ENCODE data around the gene SPTAN1. TPM values are rescaled to one million over a fixed set of nuclear protein-coding genes. Genes with fewer than 3 reads are reported as not detected.

The SPTAN1 gene
- total RNA-seq, 3 donors from 2014 or later (not counting 1 experiment from before 2014, with no cell fraction given): 301 to 420 (median 400) TPM

DNA sequence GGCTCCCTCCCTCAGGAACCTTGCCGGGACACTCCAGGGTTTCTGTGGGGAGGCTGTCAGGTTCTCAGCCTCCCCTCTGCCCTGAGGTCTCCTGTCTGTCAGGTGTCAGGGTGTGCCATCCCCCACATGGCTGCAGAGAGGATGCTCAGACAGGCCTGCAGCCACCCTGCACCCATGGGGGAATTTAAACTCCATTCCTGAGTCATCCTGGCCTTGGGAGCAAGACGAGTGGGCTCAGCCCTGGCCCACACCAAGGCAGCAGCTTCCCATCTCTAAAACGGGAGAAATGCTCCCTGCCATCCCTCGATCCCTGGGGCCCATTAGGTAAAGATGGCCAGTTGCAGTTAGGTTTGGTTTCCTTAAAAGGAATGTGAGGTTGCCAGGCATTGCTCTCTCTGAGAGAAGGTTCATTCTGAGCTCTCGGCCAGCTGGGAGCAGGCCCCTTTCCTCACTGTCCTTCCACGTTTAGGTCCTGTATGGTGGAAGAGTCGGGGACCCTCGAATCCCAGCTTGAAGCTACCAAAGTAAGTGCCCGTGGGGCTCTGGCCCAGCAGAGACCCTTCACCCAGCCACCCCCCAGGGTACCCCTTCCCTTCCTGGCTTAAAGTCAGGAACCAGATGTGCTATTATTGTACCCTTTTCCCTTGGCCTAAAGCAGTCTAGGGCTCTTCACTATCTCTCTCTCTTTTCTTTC lies 77.6 kb downstream of the SPTAN1 start:
- Mint-ChIP-seq H3K36me3 (no peaks in the 10 kb centered on the region), H3K27ac (peak overlapping the region; percentile 34 to 65), H3K4me3 (no peak overlapping the region), H3K4me1 (no peaks in the 10 kb centered on the region), H3K27me3 (ENCODE audit: low read depth in 2 of 2) (no peaks in the 10 kb centered on the region), H3K9me3 (no peaks in the 10 kb centered on the region)
- no peaks in the 10 kb centered on the region for H3K9me3 ChIP-seq (ENCODE audit: control insufficient read depth, insufficient read depth, low read length)
- H3K36me3 ChIP-seq (ENCODE audit: control insufficient read depth, insufficient read depth, low read length): peaks cover 84% of the 10 kb centered on the region
- H3K27me3 ChIP-seq (ENCODE audit: control insufficient read depth, insufficient read depth, low read length): no peaks in the 10 kb centered on the region
- no peak overlapping the region for H3K4me3 ChIP-seq (ENCODE audit: low read length)
- intact Hi-C loops (cut with micrococcal nuclease): no loop called here
- ATAC-seq: no peak
- WGBS (ENCODE audit: insufficient coverage): 83% methylated on average over 9 of the region's 9 CpGs
- DNase-seq: no peak
- H3K27ac ChIP-seq (ENCODE audit: low read length): no peak overlapping the region
- TF ChIP-seq, protein P1, sequence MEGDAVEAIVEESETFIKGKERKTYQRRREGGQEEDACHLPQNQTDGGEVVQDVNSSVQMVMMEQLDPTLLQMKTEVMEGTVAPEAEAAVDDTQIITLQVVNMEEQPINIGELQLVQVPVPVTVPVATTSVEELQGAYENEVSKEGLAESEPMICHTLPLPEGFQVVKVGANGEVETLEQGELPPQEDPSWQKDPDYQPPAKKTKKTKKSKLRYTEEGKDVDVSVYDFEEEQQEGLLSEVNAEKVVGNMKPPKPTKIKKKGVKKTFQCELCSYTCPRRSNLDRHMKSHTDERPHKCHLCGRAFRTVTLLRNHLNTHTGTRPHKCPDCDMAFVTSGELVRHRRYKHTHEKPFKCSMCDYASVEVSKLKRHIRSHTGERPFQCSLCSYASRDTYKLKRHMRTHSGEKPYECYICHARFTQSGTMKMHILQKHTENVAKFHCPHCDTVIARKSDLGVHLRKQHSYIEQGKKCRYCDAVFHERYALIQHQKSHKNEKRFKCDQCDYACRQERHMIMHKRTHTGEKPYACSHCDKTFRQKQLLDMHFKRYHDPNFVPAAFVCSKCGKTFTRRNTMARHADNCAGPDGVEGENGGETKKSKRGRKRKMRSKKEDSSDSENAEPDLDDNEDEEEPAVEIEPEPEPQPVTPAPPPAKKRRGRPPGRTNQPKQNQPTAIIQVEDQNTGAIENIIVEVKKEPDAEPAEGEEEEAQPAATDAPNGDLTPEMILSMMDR (IDR thresholded peaks at IDR 0.05): no peak
- no peaks in the 10 kb centered on the region for H3K4me1 ChIP-seq (ENCODE audit: control insufficient read depth, insufficient read depth, low read length)

DNA sequence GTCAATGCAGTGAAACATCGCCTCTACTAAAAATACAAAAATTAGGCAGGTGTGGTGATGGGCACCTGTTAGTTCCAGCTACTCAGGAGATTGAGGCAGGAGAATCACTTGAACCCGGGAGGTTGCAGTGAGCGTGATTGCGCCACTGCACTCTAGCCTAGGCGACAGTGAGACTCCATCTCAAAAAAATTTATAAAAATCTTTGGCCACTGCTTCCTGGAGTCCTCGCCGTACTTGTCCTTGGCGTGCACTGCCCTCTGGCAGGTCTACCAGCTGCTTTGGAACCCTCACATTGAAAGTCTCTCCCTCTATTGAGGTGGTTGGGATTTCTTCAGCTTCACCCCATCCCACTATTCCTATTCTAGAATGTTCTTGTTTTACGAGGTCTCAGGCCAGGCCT lies 79.2 kb downstream of the SPTAN1 start:
- Histone ChIP-seq H3K36me3 (ENCODE audit: control insufficient read depth, insufficient read depth, low read length) (peaks cover 68% of the 10 kb centered on the region), H3K4me1 (ENCODE audit: control insufficient read depth, insufficient read depth, low read length) (no peaks in the 10 kb centered on the region), H3K4me3 (ENCODE audit: low read length) (no peak overlapping the region), H3K9me3 (ENCODE audit: control insufficient read depth, insufficient read depth, low read length) (no peaks in the 10 kb centered on the region), H3K27me3 (ENCODE audit: control insufficient read depth, insufficient read depth, low read length) (no peaks in the 10 kb centered on the region), H3K27ac (ENCODE audit: low read length) (no peak overlapping the region)
- DNase-seq (no peak), ATAC-seq (no peak)
- Mint-ChIP-seq H3K27me3 (ENCODE audit: low read depth in 2 of 2) (no peaks in the 10 kb centered on the region), H3K9me3 (no peaks in the 10 kb centered on the region), H3K4me3 (no peak overlapping the region), H3K36me3 (no peaks in the 10 kb centered on the region), H3K4me1 (no peaks in the 10 kb centered on the region), H3K27ac (no peak overlapping the region)
- 98% methylated on average over 9 of the region's 9 CpGs for WGBS (ENCODE audit: insufficient coverage)
- intact Hi-C loops (cut with micrococcal nuclease): no loop called here
- TF ChIP-seq, protein P1 (IDR thresholded peaks at IDR 0.05): no peak

DNA sequence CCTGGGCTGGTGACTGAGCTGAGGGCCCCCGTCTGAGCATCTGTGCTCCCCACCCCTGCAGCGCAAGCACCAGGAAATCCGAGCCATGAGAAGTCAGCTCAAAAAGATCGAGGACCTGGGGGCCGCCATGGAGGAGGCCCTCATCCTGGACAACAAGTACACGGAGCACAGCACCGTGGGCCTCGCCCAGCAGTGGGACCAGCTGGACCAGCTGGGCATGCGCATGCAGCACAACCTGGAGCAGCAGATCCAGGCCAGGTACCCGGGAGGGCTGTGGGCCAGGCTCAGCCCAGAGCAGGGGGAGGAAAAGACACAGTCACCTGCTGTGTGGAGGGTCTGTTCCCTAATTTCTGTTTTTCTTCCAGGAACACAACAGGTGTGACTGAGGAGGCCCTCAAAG lies 79.7 kb downstream of the SPTAN1 start:
- no peak overlapping the region for H3K4me3 Mint-ChIP-seq
- H3K4me3 ChIP-seq (ENCODE audit: low read length): no peak overlapping the region
- H3K27ac ChIP-seq (ENCODE audit: low read length): no peak overlapping the region
- intact Hi-C loops (cut with micrococcal nuclease): no loop called here
- TF ChIP-seq, protein P1 (IDR thresholded peaks at IDR 0.05): no peak
- DNase-seq: no peak
- peaks cover 64% of the 10 kb centered on the region for H3K36me3 ChIP-seq (ENCODE audit: control insufficient read depth, insufficient read depth, low read length)
- H3K9me3 Mint-ChIP-seq: no peaks in the 10 kb centered on the region
- no peaks in the 10 kb centered on the region for H3K27me3 ChIP-seq (ENCODE audit: control insufficient read depth, insufficient read depth, low read length)
- WGBS (ENCODE audit: insufficient coverage): 95% methylated on average over 10 of the region's 10 CpGs
- no peaks in the 10 kb centered on the region for H3K4me1 Mint-ChIP-seq
- ATAC-seq: no peak
- no peak overlapping the region for H3K27ac Mint-ChIP-seq
- no peaks in the 10 kb centered on the region for H3K36me3 Mint-ChIP-seq
- H3K9me3 ChIP-seq (ENCODE audit: control insufficient read depth, insufficient read depth, low read length): no peaks in the 10 kb centered on the region
- H3K4me1 ChIP-seq (ENCODE audit: control insufficient read depth, insufficient read depth, low read length): no peaks in the 10 kb centered on the region
- no peaks in the 10 kb centered on the region for H3K27me3 Mint-ChIP-seq (ENCODE audit: low read depth in 2 of 2)

DNA sequence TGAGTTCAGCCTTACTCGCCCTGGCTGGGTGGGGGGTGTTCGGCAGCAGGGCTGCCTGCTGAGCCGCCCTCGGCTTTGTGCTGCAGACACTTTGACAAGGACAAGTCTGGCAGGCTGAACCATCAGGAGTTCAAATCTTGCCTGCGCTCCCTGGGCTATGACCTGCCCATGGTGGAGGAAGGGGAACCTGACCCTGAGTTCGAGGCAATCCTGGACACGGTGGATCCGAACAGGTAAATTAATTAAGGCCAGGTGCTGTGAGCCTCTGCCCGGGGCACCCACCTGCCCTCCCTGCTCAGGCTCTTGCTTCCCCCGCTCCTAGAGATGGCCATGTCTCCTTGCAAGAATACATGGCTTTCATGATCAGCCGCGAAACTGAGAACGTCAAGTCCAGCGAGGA lies 80.1 kb downstream of the SPTAN1 start:
- intact Hi-C loops (cut with micrococcal nuclease): no loop called here
- Mint-ChIP-seq H3K27ac (no peak overlapping the region), H3K9me3 (no peaks in the 10 kb centered on the region), H3K36me3 (no peaks in the 10 kb centered on the region), H3K27me3 (ENCODE audit: low read depth in 2 of 2) (no peaks in the 10 kb centered on the region), H3K4me3 (no peak overlapping the region), H3K4me1 (no peaks in the 10 kb centered on the region)
- Histone ChIP-seq H3K36me3 (ENCODE audit: control insufficient read depth, insufficient read depth, low read length) (peaks cover 60% of the 10 kb centered on the region), H3K4me3 (ENCODE audit: low read length) (no peak overlapping the region), H3K4me1 (ENCODE audit: control insufficient read depth, insufficient read depth, low read length) (no peaks in the 10 kb centered on the region), H3K27me3 (ENCODE audit: control insufficient read depth, insufficient read depth, low read length) (no peaks in the 10 kb centered on the region), H3K9me3 (ENCODE audit: control insufficient read depth, insufficient read depth, low read length) (no peaks in the 10 kb centered on the region), H3K27ac (ENCODE audit: low read length) (no peak overlapping the region)
- ATAC-seq (no peak), DNase-seq (no peak)
- 96% methylated on average over 14 of the region's 14 CpGs for WGBS (ENCODE audit: insufficient coverage)
- TF ChIP-seq, protein P1 (IDR thresholded peaks at IDR 0.05): no peak
